Right renal pelvis (tissue), 4 donors: ENCODE results near the gene PPM1A. TPM values are rescaled to one million over a fixed set of nuclear protein-coding genes. Genes with fewer than 3 reads are reported as not detected.

ENCODE experiments used
- DNase-seq, 4 donors: peaks; one replicate each; pipeline ENCODE4 v3.0.0-alpha.2; 2013; ENCODE audit warnings: low read depth in 4 of 4, low spot score in 3 of 4, missing footprints in 1 of 4
- polyA plus RNA-seq, 4 donors: library from polyadenylated mRNA; unstranded; fragments of 120-200 nt; gene quantifications; one replicate each; pipeline ENCODE4 v1.2.1, GENCODE V29; 2013; ENCODE audit not compliant: insufficient read length in 4 of 4

Gene PPM1A
- polyA plus RNA-seq, 4 donors, result 66.1 to 89.3 (median 82.6) TPM

- DNase-seq, result no peak
These were observed 23.8 kb upstream of the PPM1A start for GRCh38 chr14:60225265-60225664.

- DNase-seq, result no peak
These were observed 22.7 kb upstream of the PPM1A start for GRCh38 chr14:60226298-60226697.

GRCh38 chr14:60227291-60227690 lies 21.7 kb upstream of the PPM1A start:
- no peak for DNase-seq

- no peak for DNase-seq
These were observed 19.4 kb upstream of the PPM1A start for GRCh38 chr14:60229614-60230013.

- DNase-seq, result no peak
These were observed 16.8 kb upstream of the PPM1A start for GRCh38 chr14:60232185-60232584.

GRCh38 chr14:60233251-60233650 lies 15.8 kb upstream of the PPM1A start:
- DNase-seq, result no peak

GRCh38 chr14:60233891-60234290 lies 15.1 kb upstream of the PPM1A start:
- no peak for DNase-seq

- DNase-seq, result no peak
These were observed 13.6 kb upstream of the PPM1A start for GRCh38 chr14:60235440-60235839.

GRCh38 chr14:60238955-60239354 lies 10.1 kb upstream of the PPM1A start:
- no peak for DNase-seq

- DNase-seq, result no peak
These were observed 8.7 kb upstream of the PPM1A start for GRCh38 chr14:60240139-60240856.

- DNase-seq, result no peak
These were observed 7.9 kb upstream of the PPM1A start for GRCh38 chr14:60241091-60241490.

- DNase-seq, result no peak
These were observed 6.6 kb upstream of the PPM1A start for GRCh38 chr14:60242429-60242828.

- no peak for DNase-seq
These were observed 3.4 kb upstream of the PPM1A start for GRCh38 chr14:60245380-60246177.

- peak; percentile 82 to 91 (median 86) for DNase-seq
These were observed 876 bp upstream of the PPM1A start for GRCh38 chr14:60247994-60248696.

GRCh38 chr14:60249321-60250256 lies 568 bp downstream of the PPM1A start:
- peak in 3 of 4 donors; percentile 44 to 72 (median 54) for DNase-seq

- peak in 1 of 4 donors; percentile 27 for DNase-seq
These were observed 1.4 kb downstream of the PPM1A start for GRCh38 chr14:60250257-60251035.

GRCh38 chr14:60251877-60252276 lies 2.9 kb downstream of the PPM1A start:
- no peak for DNase-seq

GRCh38 chr14:60252630-60253029 lies 3.6 kb downstream of the PPM1A start:
- DNase-seq, result no peak

- DNase-seq, result no peak
These were observed 4.6 kb downstream of the PPM1A start for GRCh38 chr14:60253649-60254048.
